Measurements from ENCODE around the gene CCDC201.
A peak's percentile ranks its signal among the peaks of the same experiment; 100 is the strongest.

The CCDC201 gene

DNA sequence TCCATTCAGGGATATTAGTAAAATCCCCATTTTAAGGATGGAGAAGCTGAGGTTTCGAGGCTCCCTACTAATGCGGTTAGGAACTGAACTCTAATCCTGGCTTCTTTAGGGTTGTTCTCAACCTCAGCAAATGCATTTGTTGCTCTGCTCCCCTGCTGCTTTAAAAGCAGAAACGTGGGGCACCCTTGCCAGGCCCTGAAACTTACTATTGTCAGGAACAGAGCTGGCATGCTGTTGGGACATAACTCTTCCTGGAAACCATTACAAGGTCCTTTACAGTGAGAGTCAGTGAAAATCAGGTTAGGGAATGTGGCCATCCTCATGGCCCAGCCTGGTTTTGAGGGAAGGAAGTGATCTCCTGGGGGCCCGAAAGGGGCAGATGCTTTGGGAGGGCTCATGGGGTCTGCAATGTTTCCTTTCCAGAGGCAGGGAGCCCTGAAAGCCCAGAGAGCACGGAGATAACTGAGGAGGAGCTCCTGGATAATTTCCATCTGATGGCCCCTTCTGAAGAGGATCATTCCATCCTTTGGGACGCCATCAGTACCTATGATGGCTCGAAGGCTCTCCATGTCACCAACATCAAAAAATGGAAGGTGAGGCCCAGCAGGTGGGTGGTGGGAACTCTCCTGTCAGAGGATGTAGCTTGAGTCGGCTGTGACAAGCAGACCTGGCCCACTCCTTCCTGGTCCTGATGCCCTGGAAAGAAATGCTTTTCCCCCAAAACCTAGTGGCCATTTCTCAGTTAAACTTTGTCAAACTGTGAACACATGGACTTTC lies 17.4 kb upstream of the CCDC201 start:
- no peak for DNase-seq (ENCODE audit: low read depth)
- TF ChIP-seq, protein P1, sequence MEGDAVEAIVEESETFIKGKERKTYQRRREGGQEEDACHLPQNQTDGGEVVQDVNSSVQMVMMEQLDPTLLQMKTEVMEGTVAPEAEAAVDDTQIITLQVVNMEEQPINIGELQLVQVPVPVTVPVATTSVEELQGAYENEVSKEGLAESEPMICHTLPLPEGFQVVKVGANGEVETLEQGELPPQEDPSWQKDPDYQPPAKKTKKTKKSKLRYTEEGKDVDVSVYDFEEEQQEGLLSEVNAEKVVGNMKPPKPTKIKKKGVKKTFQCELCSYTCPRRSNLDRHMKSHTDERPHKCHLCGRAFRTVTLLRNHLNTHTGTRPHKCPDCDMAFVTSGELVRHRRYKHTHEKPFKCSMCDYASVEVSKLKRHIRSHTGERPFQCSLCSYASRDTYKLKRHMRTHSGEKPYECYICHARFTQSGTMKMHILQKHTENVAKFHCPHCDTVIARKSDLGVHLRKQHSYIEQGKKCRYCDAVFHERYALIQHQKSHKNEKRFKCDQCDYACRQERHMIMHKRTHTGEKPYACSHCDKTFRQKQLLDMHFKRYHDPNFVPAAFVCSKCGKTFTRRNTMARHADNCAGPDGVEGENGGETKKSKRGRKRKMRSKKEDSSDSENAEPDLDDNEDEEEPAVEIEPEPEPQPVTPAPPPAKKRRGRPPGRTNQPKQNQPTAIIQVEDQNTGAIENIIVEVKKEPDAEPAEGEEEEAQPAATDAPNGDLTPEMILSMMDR (IDR thresholded peaks at IDR 0.05; ENCODE audit: low read depth, low read length, missing control alignments) = no peak
- in situ Hi-C loops (cut with HindIII; ENCODE audit: low sequenced_read_pairs) = no loop called here
- H3K4me3 ChIP-seq (ENCODE audit: low read depth, low read length) = no peak overlapping the region

DNA sequence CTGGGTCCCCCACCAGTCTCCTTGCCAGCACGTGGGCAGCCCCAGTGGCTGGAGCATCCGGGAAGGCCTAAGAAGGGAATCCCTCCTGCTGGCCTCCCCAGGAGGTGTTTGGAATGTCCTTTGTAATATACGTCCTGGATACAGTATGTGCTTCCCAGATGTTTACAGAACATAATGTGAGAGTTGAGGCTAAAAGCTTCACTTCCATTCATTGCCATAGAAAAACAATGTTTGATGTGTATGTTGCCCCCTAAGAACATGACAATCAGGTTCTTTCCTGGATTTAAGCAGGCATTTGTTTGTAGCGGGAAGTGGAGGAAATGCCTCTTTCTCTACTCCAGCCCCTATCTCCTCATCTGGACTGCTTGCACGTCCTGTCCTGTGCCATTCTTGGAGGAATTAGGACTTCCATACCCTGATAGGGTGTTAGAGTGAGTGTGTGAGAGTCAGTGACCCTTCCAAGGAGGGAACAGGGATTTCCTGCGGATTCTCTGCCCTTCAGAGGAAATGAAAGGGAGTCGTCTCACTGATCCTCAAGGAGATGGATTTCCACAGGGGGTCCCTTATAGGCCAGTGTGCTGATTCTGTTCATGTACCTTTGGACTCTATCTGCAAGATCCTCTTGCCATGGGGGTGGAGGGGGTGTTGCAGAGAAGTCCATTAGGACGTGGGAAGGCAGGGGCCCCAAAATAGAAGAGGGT lies 16.6 kb upstream of the CCDC201 start:
- DNase-seq (ENCODE audit: low read depth) = no peak
- in situ Hi-C loops (cut with HindIII; ENCODE audit: low sequenced_read_pairs) = no loop called here
- TF ChIP-seq, protein P1 (IDR thresholded peaks at IDR 0.05; ENCODE audit: low read depth, low read length, missing control alignments) = no peak
- no peak overlapping the region for H3K4me3 ChIP-seq (ENCODE audit: low read depth, low read length)

DNA sequence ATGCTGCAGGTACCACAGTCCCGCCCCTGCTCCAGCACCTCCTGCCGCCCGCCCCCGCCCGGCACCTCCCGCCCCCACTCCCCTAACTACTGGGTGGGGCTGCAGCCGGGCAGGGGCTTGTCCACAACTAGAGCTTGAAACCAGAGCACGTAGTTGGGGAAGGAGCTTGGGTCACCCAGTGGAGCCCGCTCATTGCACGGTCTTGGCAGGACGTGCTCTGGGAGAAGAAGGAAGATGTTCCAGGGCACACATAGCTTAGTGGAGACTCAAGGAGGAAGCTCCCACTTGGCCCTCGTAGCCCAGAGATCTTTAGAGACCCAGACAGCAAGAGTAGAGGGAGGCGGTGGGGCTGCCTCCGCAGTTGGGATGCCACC lies 16.1 kb upstream of the CCDC201 start:
- DNase-seq (ENCODE audit: low read depth) = no peak
- peak overlapping the region; percentile 32 for H3K4me3 ChIP-seq (ENCODE audit: low read depth, low read length)
- in situ Hi-C loops (cut with HindIII; ENCODE audit: low sequenced_read_pairs) = no loop called here
- TF ChIP-seq, protein P1 (IDR thresholded peaks at IDR 0.05; ENCODE audit: low read depth, low read length, missing control alignments) = no peak

DNA sequence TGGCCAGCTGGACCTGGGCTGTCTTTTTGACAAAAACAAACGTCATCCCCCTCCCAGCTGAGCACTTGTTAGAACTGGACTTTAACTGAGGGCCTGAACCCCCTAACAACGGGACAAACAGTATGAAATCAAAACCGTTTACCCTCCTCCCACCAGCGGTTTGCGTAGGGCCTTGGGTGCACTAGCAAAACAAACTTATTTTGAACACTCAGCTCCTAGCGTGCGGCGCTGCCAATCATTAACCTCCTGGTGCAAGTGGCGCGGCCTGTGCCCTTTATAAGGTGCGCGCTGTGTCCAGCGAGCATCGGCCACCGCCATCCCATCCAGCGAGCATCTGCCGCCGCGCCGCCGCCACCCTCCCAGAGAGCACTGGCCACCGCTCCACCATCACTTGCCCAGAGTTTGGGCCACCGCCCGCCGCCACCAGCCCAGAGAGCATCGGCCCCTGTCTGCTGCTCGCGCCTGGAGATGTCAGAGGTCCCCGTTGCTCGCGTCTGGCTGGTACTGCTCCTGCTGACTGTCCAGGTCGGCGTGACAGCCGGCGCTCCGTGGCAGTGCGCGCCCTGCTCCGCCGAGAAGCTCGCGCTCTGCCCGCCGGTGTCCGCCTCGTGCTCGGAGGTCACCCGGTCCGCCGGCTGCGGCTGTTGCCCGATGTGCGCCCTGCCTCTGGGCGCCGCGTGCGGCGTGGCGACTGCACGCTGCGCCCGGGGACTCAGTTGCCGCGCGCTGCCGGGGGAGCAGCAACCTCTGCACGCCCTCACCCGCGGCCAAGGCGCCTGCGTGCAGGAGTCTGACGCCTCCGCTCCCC lies 15.5 kb upstream of the CCDC201 start, which contains the start of gene IGFBP1:
Gene IGFBP1, plus strand, starts transcription at position 304 of the 808 bp plus-strand sequence. Its CDS starts 165 bp downstream, at position 469.
- peak within 1 kb of the TSS; percentile 32 for H3K4me3 ChIP-seq (ENCODE audit: low read depth, low read length)
- DNase-seq (ENCODE audit: low read depth) = no peak
- TF ChIP-seq, protein P1 (IDR thresholded peaks at IDR 0.05; ENCODE audit: low read depth, low read length, missing control alignments) = no peak
- in situ Hi-C loops (cut with HindIII; ENCODE audit: low sequenced_read_pairs) = no loop called here

DNA sequence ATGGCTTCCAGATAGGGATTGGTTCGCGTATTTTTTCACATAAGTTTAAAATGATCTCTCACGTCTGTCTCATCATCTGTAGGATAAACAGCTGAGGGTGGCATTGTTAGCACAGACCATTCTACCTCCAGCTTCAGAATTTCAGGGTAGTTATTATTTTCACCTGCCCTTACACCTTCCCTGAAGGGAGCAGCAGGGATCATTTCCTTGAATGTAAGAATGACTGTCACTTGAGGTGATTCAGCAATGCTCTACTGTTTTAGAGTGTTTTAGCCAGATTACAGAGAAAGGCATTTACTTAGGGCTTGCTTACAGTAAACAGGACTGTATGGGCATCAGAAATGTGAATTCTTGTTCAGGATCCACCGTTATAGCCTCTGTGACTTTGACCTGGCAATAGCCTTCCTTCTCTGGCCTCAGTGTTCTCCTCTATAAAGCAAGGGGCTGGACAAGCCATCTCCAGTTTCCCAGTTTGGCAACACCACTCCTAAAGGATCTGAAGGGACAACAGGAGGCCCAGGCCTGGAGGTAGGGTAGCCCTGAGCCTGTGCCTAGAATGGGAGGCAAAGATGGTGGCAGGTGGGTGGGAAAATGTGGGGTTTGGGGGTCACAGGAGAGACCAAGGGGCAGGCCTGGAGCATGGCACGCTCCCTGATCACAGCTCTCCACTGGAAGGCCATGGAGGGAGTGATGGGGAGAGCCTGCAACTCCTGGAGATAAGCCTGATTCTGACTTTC lies 14.2 kb upstream of the CCDC201 start:
- H3K4me3 ChIP-seq (ENCODE audit: low read depth, low read length) = no peak overlapping the region
- in situ Hi-C loops (cut with HindIII; ENCODE audit: low sequenced_read_pairs) = no loop called here
- TF ChIP-seq, protein P1 (IDR thresholded peaks at IDR 0.05; ENCODE audit: low read depth, low read length, missing control alignments) = no peak
- DNase-seq (ENCODE audit: low read depth) = no peak
